H9 (cell line): Measurements from ENCODE around the gene FHL3. TPM values are rescaled to one million over a fixed set of nuclear protein-coding genes. Genes with fewer than 3 reads are reported as not detected.
"Not testable (repeated sequence)": the region's sequence is repeated elsewhere in the genome, so short reads cannot be mapped to it uniquely, and the experiment has no call there.

Experiments
- DNase-seq: peaks from one replicate; pipeline ENCODE4 v3.0.0-alpha.2; 2017
- H2AFZ ChIP-seq: one replicate; pipeline ENCODE4 v1.6.1; 2013; ENCODE audit warnings: mild to moderate bottlenecking, low read length, control low read depth, moderate library complexity
- H2AK5ac ChIP-seq: 2 replicates; pipeline ENCODE4 v1.6.1; 2013; ENCODE audit warnings: low read length, control low read depth, mixed read lengths; ENCODE audit not compliant: insufficient read length
- H2BK120ac ChIP-seq: one replicate; pipeline ENCODE4 v1.6.1; 2013; ENCODE audit warnings: low read depth, mild to moderate bottlenecking, low read length, control low read depth, inconsistent platforms; ENCODE audit not compliant: poor library complexity, severe bottlenecking
- H2BK12ac ChIP-seq: 2 replicates; pipeline ENCODE4 v1.6.1; 2013; ENCODE audit warnings: low read length, control low read depth, mixed read lengths, low read depth; ENCODE audit not compliant: insufficient read length
- H2BK15ac ChIP-seq: 2 replicates; pipeline ENCODE4 v1.6.1; 2013; ENCODE audit warnings: low read depth, low read length, control low read depth
- H2BK20ac ChIP-seq: one replicate; pipeline ENCODE4 v1.6.1; 2013; ENCODE audit warnings: low read depth, mild to moderate bottlenecking, low read length, control low read depth, inconsistent platforms; ENCODE audit not compliant: poor library complexity, severe bottlenecking
- H2BK5ac ChIP-seq: 2 replicates; pipeline ENCODE4 v1.6.1; 2013; ENCODE audit warnings: low read length, control low read depth, mixed read lengths; ENCODE audit not compliant: insufficient read length
- H3K14ac ChIP-seq: 2 replicates; pipeline ENCODE4 v1.6.1; 2013; ENCODE audit warnings: low read length, control low read depth; ENCODE audit not compliant: insufficient read depth
- H3K18ac ChIP-seq: 2 replicates; pipeline ENCODE4 v1.6.1; 2013; ENCODE audit warnings: low read depth, mild to moderate bottlenecking, mixed read lengths, low read length, control low read depth; ENCODE audit not compliant: insufficient read length
- H3K23ac ChIP-seq: 2 replicates; pipeline ENCODE4 v1.6.1; 2013; ENCODE audit warnings: low read length, control low read depth, mixed read lengths, low read depth; ENCODE audit not compliant: insufficient read length
- H3K23me2 ChIP-seq: 2 replicates; pipeline ENCODE4 v1.6.1; 2013; ENCODE audit warnings: low read depth, mild to moderate bottlenecking, mixed read lengths, low read length, control low read depth; ENCODE audit not compliant: insufficient read length, poor library complexity, severe bottlenecking
- H3K27ac ChIP-seq: 2 replicates; pipeline ENCODE4 v1.5.1; 2013; ENCODE audit warnings: low read length, control low read depth, mixed read lengths, low read depth; ENCODE audit not compliant: insufficient read length
- H3K27me3 ChIP-seq: 2 replicates; pipeline ENCODE4 v1.6.1; 2013; ENCODE audit warnings: low read length, control low read depth, inconsistent platforms; ENCODE audit not compliant: insufficient read depth
- H3K4ac ChIP-seq: 2 replicates; pipeline ENCODE4 v1.6.1; 2013; ENCODE audit warnings: low read depth, mild to moderate bottlenecking, control low read depth, inconsistent platforms, low read length, moderate library complexity
- H3K4me1 ChIP-seq: 2 replicates; pipeline ENCODE4 v1.6.1; 2013; ENCODE audit warnings: low read length, control low read depth, inconsistent platforms; ENCODE audit not compliant: insufficient read depth
- H3K4me2 ChIP-seq: 2 replicates; pipeline ENCODE4 v1.6.1; 2013; ENCODE audit warnings: low read length, control low read depth, mixed read lengths; ENCODE audit not compliant: insufficient read length, insufficient read depth
- H3K56ac ChIP-seq: 2 replicates; pipeline ENCODE4 v1.6.1; 2013; ENCODE audit warnings: low read depth, mild to moderate bottlenecking, mixed read lengths, low read length, control low read depth; ENCODE audit not compliant: insufficient read length
- H3K79me1 ChIP-seq: 2 replicates; pipeline ENCODE4 v1.6.1; 2013; ENCODE audit warnings: low read depth, mild to moderate bottlenecking, moderate library complexity, low read length, control low read depth, inconsistent platforms; ENCODE audit not compliant: insufficient read depth, poor library complexity, severe bottlenecking
- H3K79me2 ChIP-seq: 2 replicates; pipeline ENCODE4 v1.6.1; 2013; ENCODE audit warnings: low read length, control low read depth, inconsistent platforms; ENCODE audit not compliant: insufficient read depth
- H3K9ac ChIP-seq: 2 replicates; pipeline ENCODE4 v1.6.1; 2013; ENCODE audit warnings: low read length, control low read depth, mixed read lengths; ENCODE audit not compliant: insufficient read length; ENCODE audit errors: extremely low read depth
- H3K9me3 ChIP-seq: one replicate; pipeline ENCODE4 v1.6.1; 2013; ENCODE audit warnings: low read depth, low read length, inconsistent platforms; ENCODE audit not compliant: control insufficient read depth
- H3T11ph ChIP-seq: one replicate; pipeline ENCODE4 v1.6.1; 2013; ENCODE audit warnings: mild to moderate bottlenecking, low read length, control low read depth, inconsistent platforms
- H4K20me1 ChIP-seq: one replicate; pipeline ENCODE4 v1.6.1; 2013; ENCODE audit not compliant: control insufficient read depth, insufficient read length, insufficient read depth
- H4K5ac ChIP-seq: 2 replicates; pipeline ENCODE4 v1.6.1; 2013; ENCODE audit warnings: low read depth, mild to moderate bottlenecking, mixed read lengths, low read length, control low read depth; ENCODE audit not compliant: insufficient read length
- H4K8ac ChIP-seq: replicated peaks from 2 replicates; pipeline ENCODE4 v1.6.1; 2013; ENCODE audit warnings: low read length, control low read depth, mixed read lengths, low read depth; ENCODE audit not compliant: insufficient read length
- H4K91ac ChIP-seq: 2 replicates; pipeline ENCODE4 v1.6.1; 2013; ENCODE audit warnings: low read depth, mild to moderate bottlenecking, moderate library complexity, mixed read lengths, low read length, control low read depth; ENCODE audit not compliant: insufficient read length
- H3K27ac Mint-ChIP-seq, 3 experiments: 2 replicates in 2 of 3; 3 replicates in 1 of 3; pipeline ENCODE4 v1.8.0; 2020 to 2021; ENCODE audit warnings: mixed read lengths in 3 of 3, mild to moderate bottlenecking in 1 of 3, moderate library complexity in 1 of 3
- H3K27me3 Mint-ChIP-seq: 2 replicates; pipeline ENCODE4 v1.8.0; 2021; ENCODE audit warnings: low read depth, mild to moderate bottlenecking, moderate library complexity, mixed read lengths
- H3K36me3 Mint-ChIP-seq, 3 experiments: 2 replicates in 2 of 3; 3 replicates in 1 of 3; pipeline ENCODE4 v1.8.0; 2020 to 2021; ENCODE audit warnings: low read depth in 3 of 3, mixed read lengths in 3 of 3; ENCODE audit not compliant: insufficient read depth in 1 of 3
- H3K4me1 Mint-ChIP-seq, 2 experiments: 2 replicates each; pipeline ENCODE4 v1.8.0; 2020; ENCODE audit warnings: mixed read lengths in 2 of 2
- H3K4me3 Mint-ChIP-seq, 2 experiments: 2 replicates in 1 of 2; 3 replicates in 1 of 2; pipeline ENCODE4 v1.8.0; 2020 to 2021; ENCODE audit warnings: mild to moderate bottlenecking in 2 of 2, mixed read lengths in 2 of 2, moderate library complexity in 1 of 2
- H3K9me3 Mint-ChIP-seq, 2 experiments: 2 replicates in 1 of 2; 3 replicates in 1 of 2; pipeline ENCODE4 v1.8.0; 2020; ENCODE audit warnings: mild to moderate bottlenecking in 2 of 2, mixed read lengths in 2 of 2, moderate library complexity in 1 of 2
- CTCF ChIP-seq: fragments of 200-600 bp; sonication (generic); conservative IDR thresholded peaks from 3 replicates; pipeline ENCODE4 v1.8.0; 2021; ENCODE audit warnings: antibody characterized with exemption, mild to moderate bottlenecking
- WGBS: extraction: QIAGEN DNeasy Blood & Tissue Kit; methylation state at CpG from one replicate; pipeline ENCODE4 v1.1.7; 2013; ENCODE audit warnings: missing lambda C conversion rate, low lambda C conversion rate, mixed read lengths; ENCODE audit not compliant: insufficient read length; ENCODE audit errors: extremely low coverage; 5-methylcytosine and 5-hydroxymethylcytosine counted together
- total RNA-seq: library from RNA; stranded (reverse); gene quantifications from 2 replicates; pipeline ENCODE4 v1.2.1, GENCODE V29; 2021

The FHL3 gene
- total RNA-seq, 1 experiment from 2014 or later = 32.8 TPM

- Histone ChIP-seq H3K79me2 (no peaks in the 10 kb centered on the region), H3K23ac (no peak overlapping the region), H2AFZ (no peak overlapping the region), H2AK5ac (no peak overlapping the region), H3K56ac (no peak overlapping the region), H2BK5ac (no peak overlapping the region), H3K14ac (no peak overlapping the region), H3K27me3 (no peaks in the 10 kb centered on the region), H3K9me3 (no peaks in the 10 kb centered on the region), H4K5ac (no peak overlapping the region), H3K23me2 (no peaks in the 10 kb centered on the region), H2BK15ac (no peak overlapping the region), H3K18ac (no peak overlapping the region), H2BK12ac (no peak overlapping the region), H2BK20ac (no peak overlapping the region), H2BK120ac (no peak overlapping the region), H4K8ac (no peak overlapping the region), H4K91ac (no peak overlapping the region), H3K4me2 (no peak overlapping the region), H3K4me1 (no peaks in the 10 kb centered on the region), H3K27ac (no peak overlapping the region), H3K9ac (no peak overlapping the region), H3K79me1 (no peaks in the 10 kb centered on the region), H3K4ac (no peak overlapping the region), H3T11ph (no peak overlapping the region), H4K20me1 (no peaks in the 10 kb centered on the region)
- no CpG with 5 or more reads among the region's 4 CpGs for WGBS
- Mint-ChIP-seq H3K27me3 (no peaks in the 10 kb centered on the region), H3K36me3 (peaks cover 45 to 80% (median 71%) of the 10 kb centered on the region in 3 experiments), H3K4me1 (peaks cover 7 to 13% of the 10 kb centered on the region in 2 experiments), H3K27ac (no peak overlapping the region; a peak in 1 of 7 replicates), H3K4me3 (no peak overlapping the region), H3K9me3 (no peaks in the 10 kb centered on the region)
- DNase-seq = no peak
- TF ChIP-seq CTCF = no peak
Observed at GRCh38 chr1:37965301-37965700, 40.0 kb downstream of the FHL3 start.

- not testable (repeated sequence) for H3K27me3 ChIP-seq, H3K27ac ChIP-seq, H3K79me1 ChIP-seq, H2BK5ac ChIP-seq, H3K4me1 ChIP-seq, DNase-seq, H2AK5ac ChIP-seq, H3K9ac ChIP-seq, H4K5ac ChIP-seq, H3K27me3 Mint-ChIP-seq, H4K8ac ChIP-seq, H3T11ph ChIP-seq, H3K79me2 ChIP-seq, H3K56ac ChIP-seq, H3K9me3 ChIP-seq, H4K91ac ChIP-seq, H2BK15ac ChIP-seq, H3K4ac ChIP-seq, H2BK20ac ChIP-seq, H3K4me3 Mint-ChIP-seq, H3K4me2 ChIP-seq, H3K14ac ChIP-seq, H4K20me1 ChIP-seq, H2BK12ac ChIP-seq, H3K18ac ChIP-seq, H3K23ac ChIP-seq, H3K23me2 ChIP-seq, H2BK120ac ChIP-seq, H3K9me3 Mint-ChIP-seq, H2AFZ ChIP-seq
- peak overlapping the region in 1 of 3 experiments; percentile 65; a peak in 1 of 7 replicates for H3K27ac Mint-ChIP-seq
- peaks cover 7 to 13% of the 10 kb centered on the region in 2 experiments for H3K4me1 Mint-ChIP-seq
- no CpG with 5 or more reads among the region's 12 CpGs for WGBS
- peaks cover 45 to 79% (median 72%) of the 10 kb centered on the region in 3 experiments for H3K36me3 Mint-ChIP-seq
Observed at GRCh38 chr1:37964106-37964505, 41.2 kb downstream of the FHL3 start.
